Measurements from ENCODE around the gene RIMS4. TPM values are rescaled to one million over a fixed set of nuclear protein-coding genes. Genes with fewer than 3 reads are reported as not detected.

RIMS4 gene
- total RNA-seq, 1 donor from 2014 or later, result not detected

- no peak for ATAC-seq (ENCODE audit: low read depth)
- H3K4me1 Mint-ChIP-seq, result no peaks in the 10 kb centered on the region
- ChIA-PET CTCF (no interaction called here), POLR2A (no interaction called here)
- no peak overlapping the region for H3K4me3 Mint-ChIP-seq
- H3K27me3 Mint-ChIP-seq, result peaks cover 32% of the 10 kb centered on the region
- no peak for TF ChIP-seq CTCF (IDR thresholded peaks at IDR 0.05)
- H3K9me3 Mint-ChIP-seq, result peaks cover 7% of the 10 kb centered on the region
- H3K36me3 Mint-ChIP-seq (ENCODE audit: low read depth), result no peaks in the 10 kb centered on the region
- H3K27ac Mint-ChIP-seq, result no peak overlapping the region
- intact Hi-C loops (cut with micrococcal nuclease), result no loop called here
- DNase-seq, result no peak
Measured at GRCh38 chr20:44832724-44833123, 22.4 kb upstream of the RIMS4 start.

DNA sequence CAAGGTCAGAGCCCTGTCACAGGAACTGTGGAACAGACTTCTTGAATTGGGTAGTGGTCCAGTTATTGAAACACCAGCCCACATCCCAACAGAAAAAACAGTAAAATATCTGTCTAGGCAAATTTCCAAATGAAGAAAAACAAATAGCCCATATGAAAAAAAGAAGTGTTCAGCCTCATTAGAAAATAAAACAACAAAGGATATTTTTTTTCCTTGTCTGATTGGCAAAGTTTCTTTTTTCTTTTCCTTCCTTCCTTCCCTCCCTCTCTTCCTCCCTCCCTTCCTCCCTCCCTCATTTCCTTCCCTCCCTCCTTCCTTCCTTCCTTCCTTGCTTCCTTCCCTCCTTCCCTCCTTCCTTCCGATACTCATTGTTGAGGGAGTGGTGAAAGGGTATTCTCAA lies 20.6 kb upstream of the RIMS4 start:
- Mint-ChIP-seq H3K27ac (no peak overlapping the region), H3K4me1 (no peaks in the 10 kb centered on the region), H3K36me3 (ENCODE audit: low read depth) (no peaks in the 10 kb centered on the region), H3K4me3 (no peak overlapping the region), H3K27me3 (peaks cover 38% of the 10 kb centered on the region), H3K9me3 (peaks cover 7% of the 10 kb centered on the region)
- ChIA-PET POLR2A (no interaction called here), CTCF (no interaction called here)
- ATAC-seq (ENCODE audit: low read depth), result no peak
- TF ChIP-seq CTCF (IDR thresholded peaks at IDR 0.05), result no peak
- no peak for DNase-seq
- intact Hi-C loops (cut with micrococcal nuclease), result no loop called here

DNA sequence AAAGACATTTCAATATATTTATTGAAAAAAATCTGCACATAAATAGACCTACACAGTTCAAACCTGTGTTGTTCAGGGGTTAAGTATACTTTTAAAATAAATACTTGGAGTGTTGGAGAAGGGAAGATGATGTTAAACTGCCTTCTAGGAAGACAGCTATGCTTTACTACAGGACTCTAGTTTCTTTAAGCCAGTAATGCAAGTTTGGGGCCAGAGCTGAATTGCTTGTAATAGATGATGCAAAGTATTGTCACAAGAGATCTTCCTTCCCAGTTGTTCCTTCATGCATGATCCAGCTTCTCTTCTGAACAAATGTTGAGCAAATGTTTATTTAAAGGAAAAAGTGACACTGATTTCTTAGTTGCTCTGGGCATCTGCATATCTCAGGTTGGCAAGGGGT lies 20.2 kb upstream of the RIMS4 start:
- intact Hi-C loops (cut with micrococcal nuclease), result no loop called here
- POLR2A ChIA-PET, result no interaction called here
- Mint-ChIP-seq H3K27ac (no peak overlapping the region), H3K4me3 (no peak overlapping the region), H3K9me3 (peaks cover 7% of the 10 kb centered on the region), H3K27me3 (peaks cover 38% of the 10 kb centered on the region), H3K4me1 (no peaks in the 10 kb centered on the region), H3K36me3 (ENCODE audit: low read depth) (no peaks in the 10 kb centered on the region)
- no peak for ATAC-seq (ENCODE audit: low read depth)
- DNase-seq, result no peak
- TF ChIP-seq CTCF (IDR thresholded peaks at IDR 0.05), result no peak
- CTCF ChIA-PET, result no interaction called here

- H3K9me3 Mint-ChIP-seq, result peaks cover 7% of the 10 kb centered on the region
- ChIA-PET POLR2A (no interaction called here), CTCF (no interaction called here)
- DNase-seq, result no peak
- H3K27ac Mint-ChIP-seq, result no peak overlapping the region
- peaks cover 36% of the 10 kb centered on the region for H3K27me3 Mint-ChIP-seq
- no peaks in the 10 kb centered on the region for H3K36me3 Mint-ChIP-seq (ENCODE audit: low read depth)
- no peaks in the 10 kb centered on the region for H3K4me1 Mint-ChIP-seq
- no peak for ATAC-seq (ENCODE audit: low read depth)
- intact Hi-C loops (cut with micrococcal nuclease), result no loop called here
- no peak overlapping the region for H3K4me3 Mint-ChIP-seq
- no peak for TF ChIP-seq CTCF (IDR thresholded peaks at IDR 0.05)
Measured at GRCh38 chr20:44829688-44830087, 19.3 kb upstream of the RIMS4 start.

DNA sequence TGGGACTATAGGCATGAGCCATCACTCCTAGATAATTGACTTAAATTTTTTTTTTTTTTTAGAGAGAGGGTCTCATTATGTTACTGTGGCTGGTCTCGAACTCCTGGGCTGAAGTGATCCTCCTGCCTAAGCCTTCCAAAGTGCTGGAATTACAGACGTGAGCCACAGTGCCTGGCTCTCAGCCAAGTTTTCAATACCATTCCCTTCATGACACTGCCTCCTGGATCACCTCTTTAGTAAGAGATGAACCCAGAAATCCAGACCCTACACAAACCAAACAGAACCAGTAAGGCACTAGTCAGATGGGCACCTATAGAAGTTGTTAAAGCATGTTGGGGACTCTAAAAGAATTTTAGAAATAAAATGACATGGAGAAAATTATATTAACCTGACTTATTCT lies 18.3 kb upstream of the RIMS4 start:
- CTCF ChIA-PET, result no interaction called here
- Mint-ChIP-seq H3K36me3 (ENCODE audit: low read depth) (no peaks in the 10 kb centered on the region), H3K4me1 (no peaks in the 10 kb centered on the region), H3K9me3 (peaks cover 7% of the 10 kb centered on the region), H3K4me3 (no peak overlapping the region), H3K27me3 (peaks cover 41% of the 10 kb centered on the region), H3K27ac (no peak overlapping the region)
- no peak for TF ChIP-seq CTCF (IDR thresholded peaks at IDR 0.05)
- POLR2A ChIA-PET, result no interaction called here
- no peak for DNase-seq
- intact Hi-C loops (cut with micrococcal nuclease), result no loop called here
- ATAC-seq (ENCODE audit: low read depth), result no peak
